ENCODE results near the gene SLC11A1. TPM values are rescaled to one million over a fixed set of nuclear protein-coding genes. Genes with fewer than 3 reads are reported as not detected.

SLC11A1 gene
- total RNA-seq, 8 experiments from 2014 or later = 0.50 to 3.1 (median 0.95) TPM

GRCh38 chr2:218422403-218423086, 40.5 kb downstream of the SLC11A1 start:
- in situ Hi-C loops (cut with MboI; ENCODE audit: low pct_unique_long_range_greater_than_20kb in 2 of 9, low sequenced_read_pairs in 9 of 9, unreplicated experiment in 9 of 9) = loop anchor here in 1 of 9 experiments (25.0 kb wide), 1 partner anchor 215 kb away; no protein-coding TSS in a partner anchor
- WGBS, 10 experiments = 50 to 94% (median 81%) methylated on average over 1 to 6 of the region's 9 CpGs; no CpG with 5 or more reads in 2 of the 10 experiments
- ATAC-seq (replicated peaks in 6 of 8) = no peak

GRCh38 chr2:218423584-218423983, 41.5 kb downstream of the SLC11A1 start:
- WGBS, 10 experiments = 69 to 100% (median 80%) methylated on average over 1 to 5 of the region's 9 CpGs; no CpG with 5 or more reads in 3 of the 10 experiments
- Histone ChIP-seq H3K4me3 (no peak overlapping the region), H3K4me1 (replicated peaks in 1 of 2) (no peaks in the 10 kb centered on the region), H3K27ac (no peak overlapping the region)
- ATAC-seq (replicated peaks in 6 of 8) = no peak
- in situ Hi-C loops (cut with MboI; ENCODE audit: low pct_unique_long_range_greater_than_20kb in 2 of 9, low sequenced_read_pairs in 9 of 9, unreplicated experiment in 9 of 9) = loop anchor here in 1 of 9 experiments (25.0 kb wide), 1 partner anchor 214 kb away; no protein-coding TSS in a partner anchor

More at GRCh38 chr2:218422403-218423086, 40.5 kb downstream of the SLC11A1 start:
- H3K27ac ChIP-seq = no peak overlapping the region
- H3K4me1 ChIP-seq (replicated peaks in 1 of 2) = no peaks in the 10 kb centered on the region
- no peak overlapping the region for H3K4me3 ChIP-seq

- in situ Hi-C loops (cut with MboI; ENCODE audit: low pct_unique_long_range_greater_than_20kb in 2 of 9, low sequenced_read_pairs in 9 of 9, unreplicated experiment in 9 of 9) = no loop called here
- no peak for ATAC-seq (replicated peaks in 6 of 8)
- Histone ChIP-seq H3K4me3 (no peak overlapping the region), H3K27ac (no peak overlapping the region), H3K4me1 (replicated peaks in 1 of 2) (no peaks in the 10 kb centered on the region)
- 63 to 67% methylated on average over 2 to 3 of the region's 10 CpGs; no CpG with 5 or more reads in 8 of the 10 experiments for WGBS, 10 experiments
Observed at GRCh38 chr2:218425531-218425930, 43.5 kb downstream of the SLC11A1 start.

GRCh38 chr2:218427741-218428140, 45.7 kb downstream of the SLC11A1 start:
- in situ Hi-C loops (cut with MboI; ENCODE audit: low pct_unique_long_range_greater_than_20kb in 2 of 9, low sequenced_read_pairs in 9 of 9, unreplicated experiment in 9 of 9) = no loop called here
- no peak overlapping the region for H3K27ac ChIP-seq
- H3K4me1 ChIP-seq (replicated peaks in 1 of 2) = no peaks in the 10 kb centered on the region
- no peak overlapping the region for H3K4me3 ChIP-seq
- peak in 1 of 8 experiments; percentile 27 for ATAC-seq (replicated peaks in 6 of 8)
- 67 to 100% (median 80%) methylated on average over 1 to 3 of the region's 11 CpGs; no CpG with 5 or more reads in 5 of the 10 experiments for WGBS, 10 experiments

- Histone ChIP-seq H3K27ac (no peak overlapping the region), H3K4me1 (replicated peaks in 1 of 2) (no peaks in the 10 kb centered on the region), H3K4me3 (no peak overlapping the region)
- in situ Hi-C loops (cut with MboI; ENCODE audit: low pct_unique_long_range_greater_than_20kb in 2 of 9, low sequenced_read_pairs in 9 of 9, unreplicated experiment in 9 of 9) = no loop called here
- no peak for ATAC-seq (replicated peaks in 6 of 8)
- 80 to 100% (median 84%) methylated on average over 1 to 10 of the region's 24 CpGs; no CpG with 5 or more reads in 4 of the 10 experiments for WGBS, 10 experiments
Observed at GRCh38 chr2:218428846-218429558, 46.9 kb downstream of the SLC11A1 start.

- ATAC-seq (replicated peaks in 6 of 8) = peak in 3 of 8 experiments; percentile 15 to 71 (median 55)
- in situ Hi-C loops (cut with MboI; ENCODE audit: low pct_unique_long_range_greater_than_20kb in 2 of 9, low sequenced_read_pairs in 9 of 9, unreplicated experiment in 9 of 9) = no loop called here
- no peak overlapping the region for H3K27ac ChIP-seq
- H3K4me3 ChIP-seq = no peak overlapping the region
- WGBS, 10 experiments = 66 to 100% (median 80%) methylated on average over 1 to 4 of the region's 9 CpGs; no CpG with 5 or more reads in 5 of the 10 experiments
- H3K4me1 ChIP-seq (replicated peaks in 1 of 2) = no peaks in the 10 kb centered on the region
Observed at GRCh38 chr2:218429911-218430692, 48.0 kb downstream of the SLC11A1 start.

GRCh38 chr2:218430721-218431120, 48.6 kb downstream of the SLC11A1 start:
- H3K27ac ChIP-seq = no peak overlapping the region
- WGBS, 10 experiments = 0 to 93% (median 76%) methylated on average over 1 to 4 of the region's 11 CpGs; no CpG with 5 or more reads in 5 of the 10 experiments
- no peaks in the 10 kb centered on the region for H3K4me1 ChIP-seq (replicated peaks in 1 of 2)
- in situ Hi-C loops (cut with MboI; ENCODE audit: low pct_unique_long_range_greater_than_20kb in 2 of 9, low sequenced_read_pairs in 9 of 9, unreplicated experiment in 9 of 9) = no loop called here
- no peak overlapping the region for H3K4me3 ChIP-seq
- ATAC-seq (replicated peaks in 6 of 8) = no peak

- in situ Hi-C loops (cut with MboI; ENCODE audit: low pct_unique_long_range_greater_than_20kb in 2 of 9, low sequenced_read_pairs in 9 of 9, unreplicated experiment in 9 of 9) = no loop called here
- Histone ChIP-seq H3K4me3 (no peak overlapping the region), H3K4me1 (replicated peaks in 1 of 2) (no peaks in the 10 kb centered on the region), H3K27ac (no peak overlapping the region)
- 70 to 100% (median 86%) methylated on average over 1 to 7 of the region's 10 CpGs; no CpG with 5 or more reads in 4 of the 10 experiments for WGBS, 10 experiments
- ATAC-seq (replicated peaks in 6 of 8) = no peak
Observed at GRCh38 chr2:218431878-218432277, 49.8 kb downstream of the SLC11A1 start.

GRCh38 chr2:218432676-218433365, 50.7 kb downstream of the SLC11A1 start:
- ATAC-seq (replicated peaks in 6 of 8) = no peak
- Histone ChIP-seq H3K27ac (no peak overlapping the region), H3K4me1 (replicated peaks in 1 of 2) (no peaks in the 10 kb centered on the region), H3K4me3 (no peak overlapping the region)
- in situ Hi-C loops (cut with MboI; ENCODE audit: low pct_unique_long_range_greater_than_20kb in 2 of 9, low sequenced_read_pairs in 9 of 9, unreplicated experiment in 9 of 9) = no loop called here
- 0 to 93% (median 85%) methylated on average over 1 to 5 of the region's 8 CpGs; no CpG with 5 or more reads in 1 of the 10 experiments for WGBS, 10 experiments

- in situ Hi-C loops (cut with MboI; ENCODE audit: low pct_unique_long_range_greater_than_20kb in 2 of 9, low sequenced_read_pairs in 9 of 9, unreplicated experiment in 9 of 9) = no loop called here
- no peak overlapping the region for H3K27ac ChIP-seq
- H3K4me3 ChIP-seq = no peak overlapping the region
- no peak for ATAC-seq (replicated peaks in 6 of 8)
- WGBS, 10 experiments = 67 to 91% (median 78%) methylated on average over 1 to 4 of the region's 9 CpGs; no CpG with 5 or more reads in 5 of the 10 experiments
- no peaks in the 10 kb centered on the region for H3K4me1 ChIP-seq (replicated peaks in 1 of 2)
Observed at GRCh38 chr2:218434456-218434855, 52.4 kb downstream of the SLC11A1 start.

GRCh38 chr2:218435003-218435982, 53.2 kb downstream of the SLC11A1 start:
- WGBS, 10 experiments = 60 to 86% (median 79%) methylated on average over 1 to 6 of the region's 11 CpGs; no CpG with 5 or more reads in 5 of the 10 experiments
- ATAC-seq (replicated peaks in 6 of 8) = no peak

More at GRCh38 chr2:218435003-218435982, 53.2 kb downstream of the SLC11A1 start:
- Histone ChIP-seq H3K4me3 (no peak overlapping the region), H3K4me1 (replicated peaks in 1 of 2) (no peaks in the 10 kb centered on the region), H3K27ac (no peak overlapping the region)
- in situ Hi-C loops (cut with MboI; ENCODE audit: low pct_unique_long_range_greater_than_20kb in 2 of 9, low sequenced_read_pairs in 9 of 9, unreplicated experiment in 9 of 9) = no loop called here

Data from motor neuron (in vitro differentiated cells).